Kidney (tissue), 14 donors: Measurements from ENCODE around the gene MACROD2. TPM values are rescaled to one million over a fixed set of nuclear protein-coding genes. Genes with fewer than 3 reads are reported as not detected.

ENCODE experiments used
- DNase-seq, 5 donors: peaks; one replicate each; pipeline ENCODE4 v3.0.0-alpha.2; 2013 to 2020
- FAIRE-seq: peaks from 2 replicates; lab custom pipeline; 2012; peaks lifted over from hg19 to GRCh38; lab: Jason Lieb, UNC
- H3K27ac ChIP-seq, 2 donors: one replicate each; pipeline ENCODE4 v1.7.0; 2013; ENCODE audit warnings: low read depth in 2 of 2, low read length in 2 of 2, inconsistent platforms in 1 of 2
- H3K27me3 ChIP-seq: one replicate; pipeline ENCODE4 v1.7.1; 2013; ENCODE audit warnings: low read length, inconsistent platforms; ENCODE audit not compliant: control insufficient read depth, insufficient read depth
- H3K36me3 ChIP-seq, 3 donors: one replicate each; pipeline versions ENCODE4 v1.7.0 to v1.7.1; 2013; ENCODE audit warnings: low read length in 3 of 3, control low read depth in 1 of 3, inconsistent platforms in 1 of 3; ENCODE audit not compliant: insufficient read depth in 3 of 3, control insufficient read depth in 2 of 3
- H3K4me1 ChIP-seq, 3 donors: one replicate each; pipeline versions ENCODE4 v1.7.0 to v1.7.1; 2013; ENCODE audit warnings: low read length in 3 of 3, inconsistent platforms in 1 of 3, low read depth in 1 of 3; ENCODE audit not compliant: control insufficient read depth in 2 of 3, insufficient read depth in 2 of 3
- H3K4me3 ChIP-seq, 3 donors: one replicate each; pipeline versions ENCODE4 v1.7.0 to v1.8.1; 2013; ENCODE audit warnings: low read length in 3 of 3, control low read depth in 1 of 3, inconsistent platforms in 1 of 3
- H3K9ac ChIP-seq, 3 donors: one replicate each; pipeline versions ENCODE4 v1.7.0 to v1.7.1; 2013; ENCODE audit warnings: low read length in 3 of 3, control low read depth in 1 of 3, inconsistent platforms in 1 of 3
- H3K9me3 ChIP-seq, 3 donors: one replicate each; pipeline versions ENCODE4 v1.7.0 to v1.7.1; 2013; ENCODE audit warnings: low read length in 3 of 3, control low read depth in 1 of 3, inconsistent platforms in 1 of 3; ENCODE audit not compliant: control insufficient read depth in 2 of 3, insufficient read depth in 1 of 3
- intact Hi-C: fragments of 100-400 bp; cut with DNase I; formaldehyde crosslinking; loops from one replicate; pipeline ENCODE4 v1.11.1; 2022
- polyA plus RNA-seq: library from polyadenylated mRNA; stranded (reverse); fragments of 350-450 nt; fragmentation: Illumina TruSeq; extraction: RNeasy Lipid Tissue Mini Kit (QIAGEN cat#74804); gene quantifications from one replicate; pipeline ENCODE4 v1.2.3, GENCODE V29; 2014; ENCODE audit warnings: low read depth, low replicate concordance; ENCODE audit not compliant: insufficient read depth
- total RNA-seq: library from RNA; stranded (reverse); fragmentation: NEBNext Ultra II Directional; extraction: Animal tissue kit (Norgen Biotek cat#: 25700); gene quantifications from one replicate; pipeline ENCODE4 v1.2.1, GENCODE V29; 2021
- TF ChIP-seq, protein P1 (sequence below): IDR thresholded peaks from 3 replicates; pipeline ENCODE4 v1.5.1; 2012; ENCODE audit warnings: mild to moderate bottlenecking, moderate library complexity, borderline replicate concordance; ENCODE audit not compliant: insufficient read depth; ENCODE audit errors: extremely low read depth
- donor health status: control.
- donor health status: control.
- donor health status: control.
- donor health status: control.
- donor health status: control.
- donor health status: DM: yes; HTN: yes; CAD: no.
- donor health status: Normal renal cell carcinoma (clear cell type).

The MACROD2 gene
- total and polyA plus RNA-seq, 2 donors from 2014 or later = 3.0 to 10.0 TPM

GRCh38 chr20:15387228-15387627 lies 1391.9 kb downstream of the MACROD2 start:
- Histone ChIP-seq H3K36me3 (no peaks in the 10 kb centered on the region), H3K4me3 (no peak overlapping the region), H3K27me3 (no peaks in the 10 kb centered on the region), H3K27ac (no peak overlapping the region), H3K4me1 (no peaks in the 10 kb centered on the region), H3K9me3 (no peaks in the 10 kb centered on the region), H3K9ac (no peak overlapping the region)
- DNase-seq = no peak
- FAIRE-seq = no peak
- intact Hi-C loops = loop anchor here (10.0 kb wide), 1 partner anchor 62 kb away; no protein-coding TSS in a partner anchor
- TF ChIP-seq, protein P1, sequence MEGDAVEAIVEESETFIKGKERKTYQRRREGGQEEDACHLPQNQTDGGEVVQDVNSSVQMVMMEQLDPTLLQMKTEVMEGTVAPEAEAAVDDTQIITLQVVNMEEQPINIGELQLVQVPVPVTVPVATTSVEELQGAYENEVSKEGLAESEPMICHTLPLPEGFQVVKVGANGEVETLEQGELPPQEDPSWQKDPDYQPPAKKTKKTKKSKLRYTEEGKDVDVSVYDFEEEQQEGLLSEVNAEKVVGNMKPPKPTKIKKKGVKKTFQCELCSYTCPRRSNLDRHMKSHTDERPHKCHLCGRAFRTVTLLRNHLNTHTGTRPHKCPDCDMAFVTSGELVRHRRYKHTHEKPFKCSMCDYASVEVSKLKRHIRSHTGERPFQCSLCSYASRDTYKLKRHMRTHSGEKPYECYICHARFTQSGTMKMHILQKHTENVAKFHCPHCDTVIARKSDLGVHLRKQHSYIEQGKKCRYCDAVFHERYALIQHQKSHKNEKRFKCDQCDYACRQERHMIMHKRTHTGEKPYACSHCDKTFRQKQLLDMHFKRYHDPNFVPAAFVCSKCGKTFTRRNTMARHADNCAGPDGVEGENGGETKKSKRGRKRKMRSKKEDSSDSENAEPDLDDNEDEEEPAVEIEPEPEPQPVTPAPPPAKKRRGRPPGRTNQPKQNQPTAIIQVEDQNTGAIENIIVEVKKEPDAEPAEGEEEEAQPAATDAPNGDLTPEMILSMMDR = no peak

- H3K9ac ChIP-seq = no peak overlapping the region
- TF ChIP-seq, protein P1 = no peak
- H3K4me1 ChIP-seq = no peaks in the 10 kb centered on the region
- H3K4me3 ChIP-seq = no peak overlapping the region
- intact Hi-C loops = no loop called here
- no peak for FAIRE-seq
- H3K27me3 ChIP-seq = no peaks in the 10 kb centered on the region
- H3K36me3 ChIP-seq = no peaks in the 10 kb centered on the region
- DNase-seq = no peak
- no peak overlapping the region for H3K27ac ChIP-seq
- no peaks in the 10 kb centered on the region for H3K9me3 ChIP-seq
Measured at GRCh38 chr20:15395457-15395856, 1400.1 kb downstream of the MACROD2 start.

DNA sequence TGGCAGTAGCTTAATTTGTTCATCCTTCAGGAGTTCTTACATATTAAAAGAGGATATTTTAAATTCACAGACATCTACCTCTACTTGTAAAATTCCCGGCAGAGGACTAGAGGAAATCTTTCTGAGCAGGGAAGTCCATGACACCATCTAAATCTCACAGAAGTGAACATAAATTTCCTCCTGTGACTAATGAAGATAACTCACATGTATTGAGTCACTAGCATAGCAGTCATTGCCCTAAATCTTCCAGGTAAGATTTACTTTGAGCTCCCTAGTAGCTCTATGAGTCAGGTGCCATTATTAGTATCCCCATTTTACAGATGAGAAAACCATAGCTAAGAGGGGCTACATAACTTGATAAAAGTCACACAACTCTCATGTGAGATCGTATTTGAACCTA lies 1400.7 kb downstream of the MACROD2 start:
- Histone ChIP-seq H3K27ac (no peak overlapping the region), H3K9ac (no peak overlapping the region), H3K9me3 (no peaks in the 10 kb centered on the region), H3K27me3 (no peaks in the 10 kb centered on the region), H3K4me1 (no peaks in the 10 kb centered on the region), H3K36me3 (no peaks in the 10 kb centered on the region), H3K4me3 (no peak overlapping the region)
- no peak for DNase-seq
- TF ChIP-seq, protein P1 = no peak
- intact Hi-C loops = no loop called here
- no peak for FAIRE-seq

- TF ChIP-seq, protein P1 = no peak
- Histone ChIP-seq H3K27ac (no peak overlapping the region), H3K27me3 (no peaks in the 10 kb centered on the region), H3K4me3 (no peak overlapping the region), H3K9ac (no peak overlapping the region), H3K9me3 (no peaks in the 10 kb centered on the region), H3K4me1 (no peaks in the 10 kb centered on the region), H3K36me3 (no peaks in the 10 kb centered on the region)
- FAIRE-seq (no peak), DNase-seq (peak in 1 of 5 donors; percentile 9)
- intact Hi-C loops = no loop called here
Measured at GRCh38 chr20:15396900-15397299, 1401.6 kb downstream of the MACROD2 start.
